Stomach (tissue), 9 donors: ENCODE results near the gene SUN1. TPM values are rescaled to one million over a fixed set of nuclear protein-coding genes. Genes with fewer than 3 reads are reported as not detected.

Source experiments
- DNase-seq, 2 donors: peaks; one replicate each; pipeline versions ENCODE4 v3.0.0 to v3.0.0-alpha.2; 2013 to 2019
- H3K27ac ChIP-seq, 5 donors: fragments of 200-600 bp in 4 of 5; sonication (generic) in 4 of 5; one replicate each; pipeline ENCODE4 v1.5.1; 2013 to 2019; ENCODE audit warnings: mild to moderate bottlenecking in 1 of 5, moderate library complexity in 1 of 5
- H3K27me3 ChIP-seq, 3 donors: fragments of 200-600 bp; sonication (generic); one replicate each; pipeline ENCODE4 v1.5.1; 2017 to 2019; ENCODE audit warnings: mixed run types in 1 of 3
- H3K36me3 ChIP-seq, 4 donors: fragments of 200-600 bp; sonication (generic); 1 replicate in 3 of 4; 2 replicates in 1 of 4; pipeline ENCODE4 v1.5.1; 2016 to 2019
- H3K4me1 ChIP-seq, 4 donors: fragments of 200-600 bp; sonication (generic); one replicate each; pipeline ENCODE4 v1.5.1; 2016 to 2019
- H3K4me3 ChIP-seq, 4 donors: fragments of 200-600 bp; sonication (generic) in 3 of 4; one replicate each; pipeline ENCODE4 v1.5.1; 2016 to 2019; ENCODE audit warnings: mild to moderate bottlenecking in 1 of 4
- H3K9me3 ChIP-seq, 4 donors: fragments of 200-600 bp; sonication (generic); one replicate each; pipeline ENCODE4 v1.5.1; 2016 to 2019
- EP300 ChIP-seq: sonication (generic); formaldehyde crosslinking; IDR thresholded peaks from one replicate; pipeline ENCODE4 v1.6.1; 2017; ENCODE audit warnings: antibody characterized with exemption
- POLR2A ChIP-seq, 4 donors: fragments of 450-650 bp; IDR thresholded peaks; one replicate each; pipeline ENCODE4 v1.6.1; 2016; ENCODE audit warnings: antibody characterized with exemption in 4 of 4, control low read depth in 2 of 4, mild to moderate bottlenecking in 1 of 4, moderate library complexity in 1 of 4
- POLR2AphosphoS5 ChIP-seq, 3 donors: sonication (generic); formaldehyde crosslinking; IDR thresholded peaks; one replicate each; pipeline ENCODE4 v1.6.1; 2016; ENCODE audit warnings: antibody characterized with exemption in 3 of 3
- WGBS, 5 donors: extraction: QIAGEN DNeasy Blood & Tissue Kit in 3 of 5; methylation state at CpG; one replicate each; pipeline versions ENCODE4 v1.1.5 to v1.1.7; 2013 to 2018; 5-methylcytosine and 5-hydroxymethylcytosine counted together
- intact Hi-C: fragments of 100-400 bp; cut with DNase I; formaldehyde crosslinking; loops from one replicate; pipeline ENCODE4 v1.15.1; 2023; ENCODE audit warnings: low total_unique reads
- polyA plus RNA-seq, 3 donors: library from polyadenylated mRNA; stranded (reverse); fragments of 200-250 nt; gene quantifications; one replicate each; pipeline ENCODE4 v1.2.3, GENCODE V29; 2013
- total RNA-seq, 5 donors: library from RNA; depleted of rRNA; stranded (reverse); fragments of >200 nt; gene quantifications; one replicate each; pipeline versions ENCODE4 v1.1.0 to v1.2.3, GENCODE V29; 2014 to 2016
- TF ChIP-seq, protein P1 (sequence below), 7 experiments: fragments of 450-650 bp in 4 of 7; fragments of 200-600 bp in 3 of 7; sonication (generic) in 3 of 7; IDR thresholded peaks; one replicate each; pipeline ENCODE4 v1.5.1; 2016 to 2019; ENCODE audit warnings: antibody characterized with exemption in 7 of 7, control low read depth in 2 of 7, mild to moderate bottlenecking in 1 of 7
- donor health status: healthy with polysubstance abuse.
- donor health status: Bipolar disorder and iron deficiency.
- donor health status: healthy.

The SUN1 gene
- total and polyA plus RNA-seq, 8 donors, result 15.9 to 242 (median 117) TPM

GRCh38 chr7:881441-882234 lies 49.4 kb downstream of the SUN1 start:
- intact Hi-C loops, result no loop called here
- DNase-seq, result no peak
- TF ChIP-seq EP300, result no peak
- Histone ChIP-seq H3K9me3 (no peaks in the 10 kb centered on the region), H3K4me1 (peaks cover 61 to 93% (median 91%) of the 10 kb centered on the region in 4 donors), H3K4me3 (no peak overlapping the region), H3K27ac (peak overlapping the region in 1 of 5 donors; percentile 56), H3K36me3 (peaks cover 6 to 20% (median 9%) of the 10 kb centered on the region in 4 donors), H3K27me3 (no peaks in the 10 kb centered on the region)
- WGBS, 5 donors, result 79 to 85% (median 80%) methylated on average over 20 of the region's 20 CpGs

DNA sequence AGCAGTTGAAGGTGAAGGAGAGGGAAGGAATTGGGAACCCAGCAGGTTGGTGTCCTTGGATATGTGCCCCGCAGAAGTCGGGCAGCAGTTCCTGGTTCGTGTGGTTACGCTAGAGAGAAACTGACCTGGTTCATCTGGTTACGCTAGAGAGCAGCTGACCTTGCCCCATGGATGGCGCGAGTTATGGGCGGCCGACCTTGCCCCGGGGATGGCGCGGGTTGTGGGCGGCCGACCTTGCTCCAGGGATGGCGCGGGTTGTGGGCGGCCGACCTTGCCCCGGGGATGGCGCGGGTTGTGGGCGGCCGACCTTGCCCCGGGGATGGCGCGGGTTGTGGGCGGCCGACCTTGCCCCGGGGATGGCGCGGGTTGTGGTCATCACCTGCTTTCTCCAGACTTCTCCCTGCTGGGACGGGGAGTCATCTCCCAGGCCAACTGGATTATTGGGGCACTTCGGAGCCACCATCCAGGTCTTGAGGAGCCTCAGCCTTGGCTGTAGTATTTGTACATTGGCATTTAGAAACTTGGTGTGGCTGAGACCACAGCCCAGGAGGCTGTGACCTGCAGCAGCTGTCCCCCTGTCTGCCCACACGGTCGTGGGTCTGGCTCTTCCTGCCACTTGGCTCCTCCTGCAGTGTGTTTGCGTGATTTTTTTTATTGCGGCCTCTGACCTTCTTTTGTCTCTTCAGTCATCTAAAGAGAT lies 50.2 kb downstream of the SUN1 start:
- peak overlapping the region in 1 of 5 donors; percentile 56 for H3K27ac ChIP-seq
- peaks cover 14 to 29% (median 17%) of the 10 kb centered on the region in 4 donors for H3K36me3 ChIP-seq
- intact Hi-C loops, result no loop called here
- H3K4me3 ChIP-seq, result no peak overlapping the region
- WGBS, 5 donors, result 84 to 90% (median 89%) methylated on average over 22 to 37 of the region's 37 CpGs
- TF ChIP-seq, protein P1, sequence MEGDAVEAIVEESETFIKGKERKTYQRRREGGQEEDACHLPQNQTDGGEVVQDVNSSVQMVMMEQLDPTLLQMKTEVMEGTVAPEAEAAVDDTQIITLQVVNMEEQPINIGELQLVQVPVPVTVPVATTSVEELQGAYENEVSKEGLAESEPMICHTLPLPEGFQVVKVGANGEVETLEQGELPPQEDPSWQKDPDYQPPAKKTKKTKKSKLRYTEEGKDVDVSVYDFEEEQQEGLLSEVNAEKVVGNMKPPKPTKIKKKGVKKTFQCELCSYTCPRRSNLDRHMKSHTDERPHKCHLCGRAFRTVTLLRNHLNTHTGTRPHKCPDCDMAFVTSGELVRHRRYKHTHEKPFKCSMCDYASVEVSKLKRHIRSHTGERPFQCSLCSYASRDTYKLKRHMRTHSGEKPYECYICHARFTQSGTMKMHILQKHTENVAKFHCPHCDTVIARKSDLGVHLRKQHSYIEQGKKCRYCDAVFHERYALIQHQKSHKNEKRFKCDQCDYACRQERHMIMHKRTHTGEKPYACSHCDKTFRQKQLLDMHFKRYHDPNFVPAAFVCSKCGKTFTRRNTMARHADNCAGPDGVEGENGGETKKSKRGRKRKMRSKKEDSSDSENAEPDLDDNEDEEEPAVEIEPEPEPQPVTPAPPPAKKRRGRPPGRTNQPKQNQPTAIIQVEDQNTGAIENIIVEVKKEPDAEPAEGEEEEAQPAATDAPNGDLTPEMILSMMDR (IDR thresholded peaks at IDR 0.05), result no peak
- no peak for TF ChIP-seq EP300
- no peak for TF ChIP-seq POLR2AphosphoS5 (IDR thresholded peaks at IDR 0.05)
- peaks cover 61 to 94% (median 91%) of the 10 kb centered on the region in 4 donors for H3K4me1 ChIP-seq
- no peaks in the 10 kb centered on the region for H3K9me3 ChIP-seq
- DNase-seq, result no peak
- no peaks in the 10 kb centered on the region for H3K27me3 ChIP-seq

DNA sequence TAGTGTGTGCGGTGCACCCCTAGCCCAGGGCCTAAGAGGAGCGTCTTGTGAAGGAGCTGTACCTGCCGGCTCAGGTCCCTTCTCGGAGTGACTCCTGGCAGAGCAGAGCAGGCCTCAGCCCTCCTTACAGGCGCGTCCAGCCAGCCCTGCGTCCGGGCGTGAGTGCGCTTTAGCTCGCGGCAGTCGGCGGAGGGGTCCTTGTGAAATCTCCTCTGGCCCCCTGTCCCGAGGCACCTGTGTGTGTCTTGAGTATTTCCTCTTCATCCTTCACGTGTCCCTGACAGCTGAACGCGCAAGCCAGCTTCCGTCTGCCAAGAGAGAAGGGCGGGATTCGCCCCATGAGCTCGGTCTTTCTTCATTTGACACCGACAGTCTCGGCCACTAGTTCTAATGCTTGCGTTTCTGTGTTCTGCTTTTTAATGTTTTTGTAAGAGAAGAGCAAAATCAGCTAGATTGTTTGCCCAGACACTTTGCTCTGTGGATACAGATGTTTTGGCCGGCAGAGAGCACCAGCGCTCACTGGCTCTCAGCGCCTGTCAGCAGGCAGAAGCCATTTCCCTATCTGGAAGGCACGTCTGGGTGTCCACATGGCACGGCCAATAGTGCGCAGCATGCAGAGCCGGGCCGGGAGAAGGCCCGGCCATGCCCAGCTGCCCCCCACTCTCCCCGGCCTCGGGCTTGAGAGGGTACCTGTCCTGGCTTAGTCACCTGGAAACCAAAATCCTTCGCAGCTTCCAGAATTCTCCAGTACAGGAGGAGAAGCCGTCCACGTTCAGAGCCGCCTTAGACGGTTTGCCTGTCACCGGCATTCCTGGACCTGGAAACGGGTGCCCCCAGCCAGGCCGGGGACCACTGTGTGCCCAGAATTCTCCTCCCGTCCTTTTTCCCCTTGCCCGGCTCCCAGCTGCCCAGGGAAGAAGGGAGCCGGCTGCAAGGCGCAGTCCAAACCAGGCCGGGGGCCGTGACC lies 51.1 kb downstream of the SUN1 start:
- no peaks in the 10 kb centered on the region for H3K9me3 ChIP-seq
- TF ChIP-seq POLR2A (IDR thresholded peaks at IDR 0.05), result no peak
- TF ChIP-seq, protein P1 (IDR thresholded peaks at IDR 0.05), result no peak
- TF ChIP-seq EP300, result no peak
- TF ChIP-seq POLR2AphosphoS5 (IDR thresholded peaks at IDR 0.05), result no peak
- intact Hi-C loops, result no loop called here
- H3K36me3 ChIP-seq, result peaks cover 23 to 37% (median 26%) of the 10 kb centered on the region in 4 donors
- no peak for DNase-seq
- H3K4me1 ChIP-seq, result peaks cover 54 to 90% (median 84%) of the 10 kb centered on the region in 4 donors
- no peak overlapping the region for H3K4me3 ChIP-seq
- peak overlapping the region in 4 of 5 donors; percentile 2 to 56 (median 14) for H3K27ac ChIP-seq
- H3K27me3 ChIP-seq, result no peaks in the 10 kb centered on the region
- WGBS, 5 donors, result 76 to 84% (median 82%) methylated on average over 38 to 50 of the region's 50 CpGs

- H3K27me3 ChIP-seq, result no peaks in the 10 kb centered on the region
- H3K4me3 ChIP-seq, result no peak overlapping the region
- TF ChIP-seq, protein P1 (IDR thresholded peaks at IDR 0.05), result no peak
- TF ChIP-seq POLR2AphosphoS5 (IDR thresholded peaks at IDR 0.05) (no peak), POLR2A (IDR thresholded peaks at IDR 0.05) (no peak), EP300 (no peak)
- intact Hi-C loops, result no loop called here
- peak overlapping the region in 3 of 5 donors; percentile 13 to 56 (median 16) for H3K27ac ChIP-seq
- H3K4me1 ChIP-seq, result peaks cover 43 to 79% (median 75%) of the 10 kb centered on the region in 4 donors
- WGBS, 5 donors, result 65 to 82% (median 69%) methylated on average over 29 to 31 of the region's 31 CpGs
- H3K36me3 ChIP-seq, result peaks cover 31 to 48% (median 36%) of the 10 kb centered on the region in 4 donors
- peak in 1 of 2 donors; percentile 69 for DNase-seq
- no peaks in the 10 kb centered on the region for H3K9me3 ChIP-seq
Measured at GRCh38 chr7:884191-885003, 52.1 kb downstream of the SUN1 start.
